ELR (cell line): Measurements from ENCODE around the gene CMC1.
"Not testable (repeated sequence)": the region's sequence is repeated elsewhere in the genome, so short reads cannot be mapped to it uniquely, and the experiment has no call there.

Experiments used
- DNase-seq: peaks from one replicate; pipeline ENCODE4 v3.0.0-alpha.2; 2015; ENCODE audit warnings: low read depth

Gene CMC1

GRCh38 chr3:28244491-28244890 is 3.1 kb downstream of the CMC1 start:
- DNase-seq, result no peak

- no peak for DNase-seq
Measured at GRCh38 chr3:28247286-28247685, 5.9 kb downstream of the CMC1 start.

GRCh38 chr3:28250999-28251398 is 9.6 kb downstream of the CMC1 start:
- DNase-seq, result no peak

- no peak for DNase-seq
Measured at GRCh38 chr3:28252001-28252431, 10.6 kb downstream of the CMC1 start.

- DNase-seq, result no peak
Measured at GRCh38 chr3:28253040-28253715, 11.8 kb downstream of the CMC1 start.

- no peak for DNase-seq
Measured at GRCh38 chr3:28262001-28262400, 20.6 kb downstream of the CMC1 start.

GRCh38 chr3:28265641-28266040 is 24.2 kb downstream of the CMC1 start:
- no peak for DNase-seq

GRCh38 chr3:28267984-28268849 is 26.8 kb downstream of the CMC1 start:
- DNase-seq, result no peak

GRCh38 chr3:28268989-28269388 is 27.6 kb downstream of the CMC1 start:
- DNase-seq, result no peak

- DNase-seq, result not testable (repeated sequence)
Measured at GRCh38 chr3:28269884-28270283, 28.5 kb downstream of the CMC1 start.

GRCh38 chr3:28273837-28274236 is 32.4 kb downstream of the CMC1 start:
- no peak for DNase-seq

- no peak for DNase-seq
Measured at GRCh38 chr3:28278918-28279317, 37.5 kb downstream of the CMC1 start.

GRCh38 chr3:28279770-28280169 is 38.4 kb downstream of the CMC1 start:
- no peak for DNase-seq

GRCh38 chr3:28280781-28281180 is 39.4 kb downstream of the CMC1 start:
- no peak for DNase-seq

GRCh38 chr3:28286595-28286994 is 45.2 kb downstream of the CMC1 start:
- DNase-seq, result peak; percentile 50

- no peak for DNase-seq
Measured at GRCh38 chr3:28287046-28287445, 45.6 kb downstream of the CMC1 start.

GRCh38 chr3:28290863-28291300 is 49.5 kb downstream of the CMC1 start:
- DNase-seq, result no peak

GRCh38 chr3:28291577-28291976 is 50.2 kb downstream of the CMC1 start:
- DNase-seq, result no peak

- DNase-seq, result no peak
Measured at GRCh38 chr3:28292622-28293021, 51.2 kb downstream of the CMC1 start.

- DNase-seq, result no peak
Measured at GRCh38 chr3:28294667-28295413, 53.4 kb downstream of the CMC1 start.

- no peak for DNase-seq
Measured at GRCh38 chr3:28295898-28296490, 54.6 kb downstream of the CMC1 start.

GRCh38 chr3:28299705-28300104 is 58.3 kb downstream of the CMC1 start:
- no peak for DNase-seq
